Small intestine (tissue), 7 donors: ENCODE measurements around the gene BCAS4. TPM values are rescaled to one million over a fixed set of nuclear protein-coding genes. Genes with fewer than 3 reads are reported as not detected.

Experiments used
- DNase-seq, 2 donors: peaks; one replicate each; pipeline versions ENCODE4 v3.0.0 to v3.0.0-alpha.2; 2013
- FAIRE-seq: peaks from 2 replicates; lab custom pipeline; 2012; peaks lifted over from hg19 to GRCh38; lab: Jason Lieb, UNC
- H3K27ac ChIP-seq, 3 donors: one replicate each; pipeline ENCODE4 v1.5.1; 2013; ENCODE audit warnings: low read length in 2 of 3, mild to moderate bottlenecking in 2 of 3, control low read depth in 1 of 3, inconsistent platforms in 1 of 3, low read depth in 1 of 3, moderate library complexity in 1 of 3
- H3K27me3 ChIP-seq, 3 donors: one replicate each; pipeline ENCODE4 v1.6.1; 2013; ENCODE audit warnings: low read length in 3 of 3, inconsistent platforms in 1 of 3; ENCODE audit not compliant: control insufficient read depth in 3 of 3, insufficient read depth in 3 of 3
- H3K36me3 ChIP-seq, 3 donors: one replicate each; pipeline ENCODE4 v1.6.1; 2013; ENCODE audit warnings: low read length in 3 of 3, inconsistent platforms in 1 of 3, low read depth in 1 of 3, mild to moderate bottlenecking in 1 of 3, moderate library complexity in 1 of 3; ENCODE audit not compliant: control insufficient read depth in 3 of 3, insufficient read depth in 2 of 3
- H3K4me1 ChIP-seq, 3 donors: one replicate each; pipeline ENCODE4 v1.6.1; 2013; ENCODE audit warnings: low read length in 2 of 3, inconsistent platforms in 1 of 3, low read depth in 1 of 3, mild to moderate bottlenecking in 1 of 3, moderate library complexity in 1 of 3; ENCODE audit not compliant: control insufficient read depth in 3 of 3, insufficient read depth in 2 of 3
- H3K4me3 ChIP-seq, 3 donors: one replicate each; pipeline ENCODE4 v1.5.1; 2013; ENCODE audit warnings: low read length in 3 of 3, control low read depth in 1 of 3, inconsistent platforms in 1 of 3, low read depth in 1 of 3, mild to moderate bottlenecking in 1 of 3, moderate library complexity in 1 of 3
- H3K9me3 ChIP-seq, 2 donors: one replicate each; pipeline ENCODE4 v1.6.1; 2013; ENCODE audit warnings: low read depth in 1 of 2, low read length in 1 of 2; ENCODE audit not compliant: control insufficient read depth in 2 of 2, insufficient read depth in 1 of 2
- WGBS, 3 donors: extraction: QIAGEN DNeasy Blood & Tissue Kit; methylation state at CpG; one replicate each; pipeline ENCODE4 v1.1.7; 2013; 5-methylcytosine and 5-hydroxymethylcytosine counted together
- polyA plus RNA-seq, 4 donors: library from polyadenylated mRNA; stranded (reverse) in 3 of 4; unstranded in 1 of 4; fragments of 200-250 nt in 3 of 4; fragments of 120-200 nt in 1 of 4; gene quantifications; one replicate each; pipeline versions ENCODE4 v1.2.1 to v1.2.3, GENCODE V29; 2013
- donor health status: healthy with polysubstance abuse.
- donor health status: control.
- donor health status: control.
- donor health status: Bipolar disorder and iron deficiency.
- donor health status: healthy.

Gene BCAS4
- polyA plus RNA-seq, 4 donors, result 0.45 to 4.0 (median 1.5) TPM

- FAIRE-seq (no peak), DNase-seq (no peak)
- Histone ChIP-seq H3K27ac (no peak overlapping the region), H3K4me3 (no peak overlapping the region), H3K4me1 (no peaks in the 10 kb centered on the region), H3K36me3 (peaks cover 0 to 5% (median 0%) of the 10 kb centered on the region in 3 donors), H3K27me3 (no peaks in the 10 kb centered on the region), H3K9me3 (no peaks in the 10 kb centered on the region)
- 31 to 69% (median 49%) methylated on average over 6 of the region's 6 CpGs for WGBS, 3 donors
These were observed 36.8 kb downstream of the BCAS4 start for GRCh38 chr20:50831622-50832021.

GRCh38 chr20:50834599-50835005, 39.7 kb downstream of the BCAS4 start:
- Histone ChIP-seq H3K4me3 (no peak overlapping the region), H3K9me3 (no peaks in the 10 kb centered on the region), H3K36me3 (peaks cover 0 to 5% (median 0%) of the 10 kb centered on the region in 3 donors), H3K27me3 (no peaks in the 10 kb centered on the region), H3K4me1 (no peaks in the 10 kb centered on the region), H3K27ac (peak overlapping the region in 1 of 3 donors; percentile 44)
- DNase-seq, result peak; percentile 26 to 90
- WGBS, 3 donors, result 29 to 68% (median 37%) methylated on average over 5 of the region's 5 CpGs
- FAIRE-seq, result no peak

GRCh38 chr20:50837532-50838321, 42.9 kb downstream of the BCAS4 start:
- Histone ChIP-seq H3K27me3 (no peaks in the 10 kb centered on the region), H3K9me3 (no peaks in the 10 kb centered on the region), H3K27ac (no peak overlapping the region), H3K36me3 (peaks cover 0 to 11% (median 0%) of the 10 kb centered on the region in 3 donors), H3K4me3 (no peak overlapping the region), H3K4me1 (no peaks in the 10 kb centered on the region)
- no peak for FAIRE-seq
- WGBS, 3 donors, result 74 to 84% (median 82%) methylated on average over 22 of the region's 22 CpGs
- DNase-seq, result peak; percentile 12 to 46

- Histone ChIP-seq H3K4me3 (no peak overlapping the region), H3K27ac (no peak overlapping the region), H3K36me3 (peaks cover 0 to 9% (median 0%) of the 10 kb centered on the region in 3 donors), H3K9me3 (no peaks in the 10 kb centered on the region), H3K27me3 (no peaks in the 10 kb centered on the region), H3K4me1 (no peaks in the 10 kb centered on the region)
- FAIRE-seq, result no peak
- DNase-seq, result no peak
- 82 to 93% (median 87%) methylated on average over 8 of the region's 8 CpGs for WGBS, 3 donors
These were observed 43.4 kb downstream of the BCAS4 start for GRCh38 chr20:50838322-50838625.

- no peak overlapping the region for H3K4me3 ChIP-seq
- H3K36me3 ChIP-seq, result peaks cover 0 to 5% (median 0%) of the 10 kb centered on the region in 3 donors
- no peaks in the 10 kb centered on the region for H3K27me3 ChIP-seq
- 78 to 86% (median 81%) methylated on average over 8 of the region's 8 CpGs for WGBS, 3 donors
- H3K9me3 ChIP-seq, result no peaks in the 10 kb centered on the region
- DNase-seq (no peak), FAIRE-seq (no peak)
- H3K4me1 ChIP-seq, result no peaks in the 10 kb centered on the region
- H3K27ac ChIP-seq, result no peak overlapping the region
These were observed 44.0 kb downstream of the BCAS4 start for GRCh38 chr20:50838707-50839385.

- H3K27me3 ChIP-seq, result no peaks in the 10 kb centered on the region
- H3K4me3 ChIP-seq, result no peak overlapping the region
- 95 to 96% (median 95%) methylated on average over 5 of the region's 5 CpGs for WGBS, 3 donors
- H3K27ac ChIP-seq, result no peak overlapping the region
- H3K36me3 ChIP-seq, result peaks cover 0 to 5% (median 0%) of the 10 kb centered on the region in 3 donors
- FAIRE-seq (no peak), DNase-seq (no peak)
- H3K9me3 ChIP-seq, result no peaks in the 10 kb centered on the region
- H3K4me1 ChIP-seq, result no peaks in the 10 kb centered on the region
These were observed 48.0 kb downstream of the BCAS4 start for GRCh38 chr20:50842821-50843220.

GRCh38 chr20:50843331-50844276, 48.7 kb downstream of the BCAS4 start:
- WGBS, 3 donors, result 83 to 88% (median 86%) methylated on average over 9 of the region's 9 CpGs
- Histone ChIP-seq H3K4me3 (no peak overlapping the region), H3K9me3 (no peaks in the 10 kb centered on the region), H3K4me1 (no peaks in the 10 kb centered on the region), H3K36me3 (peaks cover 0 to 5% (median 0%) of the 10 kb centered on the region in 3 donors), H3K27me3 (no peaks in the 10 kb centered on the region), H3K27ac (no peak overlapping the region)
- FAIRE-seq, result no peak
- no peak for DNase-seq
